B cell (primary cell): Measurements from ENCODE around the gene ARFGAP2. TPM values are rescaled to one million over a fixed set of nuclear protein-coding genes. Genes with fewer than 3 reads are reported as not detected.

Experiments used
- ATAC-seq: fragments of 200-7000 bp; cut with Tn5 transposase; one replicate; pipeline ENCODE4 v1.10.0; 2021; ENCODE audit warnings: low read depth, mild to moderate bottlenecking, moderate number of reproducible peaks, moderate library complexity
- CTCF ChIA-PET: fragments of 350-600 bp; sonication (Branson Sonifier 250); formaldehyde crosslinking; loops from one replicate; lab custom pipeline; 2021; ENCODE audit warnings: antibody characterized with exemption, inconsistent platforms; lab: Charles Lee
- POLR2A ChIA-PET: fragments of 350-600 bp; sonication (Branson Sonifier 250); formaldehyde crosslinking; loops from one replicate; lab custom pipeline; 2021; ENCODE audit warnings: antibody characterized with exemption; lab: Charles Lee
- DNase-seq: peaks from one replicate; pipeline ENCODE4 v3.0.0; 2013
- H2AFZ ChIP-seq: 2 replicates; pipeline ENCODE4 v1.6.1; 2012; ENCODE audit warnings: mild to moderate bottlenecking, low read depth, low read length; ENCODE audit not compliant: insufficient read depth, poor library complexity, severe bottlenecking
- H3K27ac ChIP-seq, 2 donors: 1 replicate in 1 of 2; 2 replicates in 1 of 2; pipeline ENCODE4 v1.5.1; 2012 to 2013; ENCODE audit warnings: low read length in 2 of 2, mild to moderate bottlenecking in 2 of 2, moderate library complexity in 1 of 2
- H3K27me3 ChIP-seq, 4 experiments: fragments of 200-600 bp in 1 of 4; sonication (generic) in 1 of 4; replicated peaks in 1 of 4; 1 replicate in 2 of 4; 2 replicates in 2 of 4; pipeline versions ENCODE4 v1.6.1 to v1.7.0; 2013 to 2016; ENCODE audit warnings: low read length in 3 of 4, mild to moderate bottlenecking in 2 of 4, mixed read lengths in 1 of 4, moderate library complexity in 1 of 4; ENCODE audit not compliant: insufficient read depth in 4 of 4, control insufficient read depth in 3 of 4; ENCODE audit errors: control extremely low read depth in 1 of 4
- H3K36me3 ChIP-seq, 2 experiments: replicated peaks in 1 of 2; 1 replicate in 1 of 2; 2 replicates in 1 of 2; pipeline versions ENCODE4 v1.6.1 to v1.7.1; 2013; ENCODE audit warnings: low read length in 1 of 2; ENCODE audit not compliant: insufficient read depth in 2 of 2, control insufficient read depth in 1 of 2; ENCODE audit errors: control extremely low read depth in 1 of 2, extremely low read depth in 1 of 2
- H3K4me1 ChIP-seq, 2 donors: fragments of 200-600 bp in 1 of 2; sonication (generic) in 1 of 2; 1 replicate in 1 of 2; 2 replicates in 1 of 2; pipeline versions ENCODE4 v1.5.1 to v1.6.1; 2013 to 2017; ENCODE audit warnings: low read length in 2 of 2; ENCODE audit not compliant: control insufficient read depth in 2 of 2, insufficient read depth in 2 of 2
- H3K4me2 ChIP-seq: replicated peaks from 2 replicates; pipeline ENCODE3; 2012; ENCODE audit warnings: mild to moderate bottlenecking, low read depth, low read length; ENCODE audit not compliant: poor library complexity, severe bottlenecking
- H3K4me3 ChIP-seq, 5 experiments: fragments of 200-600 bp in 1 of 5; sonication (generic) in 1 of 5; 1 replicate in 3 of 5; 2 replicates in 2 of 5; pipeline versions ENCODE4 v1.5.1 to v1.7.0; 2011 to 2016; ENCODE audit warnings: low read length in 4 of 5, mild to moderate bottlenecking in 4 of 5, low read depth in 2 of 5, control low read depth in 1 of 5, moderate library complexity in 1 of 5; ENCODE audit not compliant: insufficient read depth in 1 of 5; ENCODE audit errors: control extremely low read depth in 1 of 5, extremely low read depth in 1 of 5
- H3K79me2 ChIP-seq: fragments of 200-600 bp; sonication (generic); one replicate; pipeline ENCODE4 v1.6.0; 2016; ENCODE audit warnings: low read length; ENCODE audit not compliant: control insufficient read depth, insufficient read depth
- H3K9ac ChIP-seq: fragments of 200-600 bp; sonication (generic); 2 replicates; pipeline ENCODE4 v1.6.1; 2017; ENCODE audit warnings: mild to moderate bottlenecking, low read length, moderate library complexity
- H3K9me3 ChIP-seq, 3 donors: one replicate each; pipeline versions ENCODE4 v1.6.1 to v1.7.1; 2013; ENCODE audit warnings: low read length in 2 of 3; ENCODE audit not compliant: control insufficient read depth in 2 of 3, insufficient read depth in 1 of 3; ENCODE audit errors: control extremely low read depth in 1 of 3
- H4K20me1 ChIP-seq: 2 replicates; pipeline ENCODE4 v1.6.0; 2012; ENCODE audit warnings: mild to moderate bottlenecking, low read length; ENCODE audit not compliant: insufficient read depth, control insufficient read depth, poor library complexity, severe bottlenecking
- H3K27ac Mint-ChIP-seq: one replicate; pipeline ENCODE4 v1.8.0; 2021; ENCODE audit warnings: mixed read lengths
- H3K27me3 Mint-ChIP-seq: one replicate; pipeline ENCODE4 v1.8.0; 2021; ENCODE audit warnings: mixed read lengths
- H3K4me1 Mint-ChIP-seq: one replicate; pipeline ENCODE4 v1.8.0; 2021; ENCODE audit warnings: mixed read lengths
- H3K4me3 Mint-ChIP-seq: one replicate; pipeline ENCODE4 v1.8.0; 2021; ENCODE audit warnings: mixed read lengths
- H3K9me3 Mint-ChIP-seq: one replicate; pipeline ENCODE4 v1.8.0; 2022; ENCODE audit warnings: mixed read lengths; ENCODE audit not compliant: insufficient read depth
- CTCF ChIP-seq: fragments of 200-600 bp; IDR thresholded peaks from one replicate; pipeline ENCODE4 v1.8.0; 2022; ENCODE audit warnings: antibody characterized with exemption, mild to moderate bottlenecking
- EZH2 ChIP-seq: IDR thresholded peaks from 2 replicates; pipeline ENCODE4 v1.6.1; 2012; ENCODE audit warnings: borderline replicate concordance, low read depth, mild to moderate bottlenecking, moderate library complexity, low read length; ENCODE audit not compliant: insufficient read depth, poor library complexity, severe bottlenecking
- WGBS: methylation state at CpG from one replicate; pipeline ENCODE4 v1.1.5; 2013; ENCODE audit warnings: missing lambda C conversion rate; ENCODE audit not compliant: insufficient coverage; 5-methylcytosine and 5-hydroxymethylcytosine counted together
- intact Hi-C: fragments of 100-400 bp; cut with micrococcal nuclease; formaldehyde crosslinking; loops from one replicate; pipeline ENCODE4 v1.10.0; 2022
- polyA plus RNA-seq: library from polyadenylated mRNA; depleted of rRNA; stranded (reverse); fragments of >200 nt; gene quantifications from 2 replicates; pipeline ENCODE4 v1.2.3, GENCODE V29; 2012
- total RNA-seq, 2 donors: library from RNA; stranded (reverse); fragments of 120-200 nt in 1 of 2; gene quantifications; 1 replicate in 1 of 2; 2 replicates in 1 of 2; pipeline versions ENCODE4 v1.2.3 to v1.2.4, GENCODE V29; 2013 to 2022

Gene ARFGAP2
- total and polyA plus RNA-seq, 2 donors (not counting 1 experiment from before 2014, with no cell fraction given), result 141 to 200 TPM

GRCh38 chr11:47178316-47178715 is 1.6 kb upstream of the ARFGAP2 start:
- peaks cover 0 to 21% of the 10 kb centered on the region in 2 experiments for H3K36me3 ChIP-seq
- H3K4me3 Mint-ChIP-seq, result no peak overlapping the region
- peaks cover 17 to 28% of the 10 kb centered on the region in 2 donors for H3K4me1 ChIP-seq
- TF ChIP-seq EZH2 (no peak), CTCF (no peak)
- H3K27me3 ChIP-seq, result peaks cover 0 to 3% (median 1%) of the 10 kb centered on the region in 4 experiments
- ChIA-PET CTCF (interaction anchor here (0.6 to 5.0 kb wide), 13 partner anchors 9 to 675 kb away, joined by 3 to 37 read pairs (median 7); partner anchors contain the start of genes ACP2, DDB2 and PACSIN3), POLR2A (interaction anchor here (0.9 to 3.3 kb wide), 2 partner anchors 36 to 92 kb away, joined by 4 to 14 read pairs; partner anchors contain the start of gene DDB2)
- H2AFZ ChIP-seq, result peak overlapping the region; percentile 93
- no peaks in the 10 kb centered on the region for H3K9me3 ChIP-seq
- peak overlapping the region; percentile 92 for H3K27ac ChIP-seq
- H3K27me3 Mint-ChIP-seq, result peaks cover 1% of the 10 kb centered on the region
- H3K27ac Mint-ChIP-seq, result peak overlapping the region; percentile 100
- H3K4me2 ChIP-seq, result no peak overlapping the region
- 98% methylated on average over 8 of the region's 11 CpGs for WGBS
- H4K20me1 ChIP-seq, result peaks cover 26% of the 10 kb centered on the region
- intact Hi-C loops, result loop anchor here (5.0 kb wide), 3 partner anchors 476 to 774 kb away; partner anchors contain the start of genes ARHGAP1, NUP160 and ZNF408
- H3K4me1 Mint-ChIP-seq, result peaks cover 29% of the 10 kb centered on the region
- no peak overlapping the region for H3K4me3 ChIP-seq
- ATAC-seq (no peak), DNase-seq (no peak)
- peaks cover 38% of the 10 kb centered on the region for H3K79me2 ChIP-seq
- no peak overlapping the region for H3K9ac ChIP-seq
- no peaks in the 10 kb centered on the region for H3K9me3 Mint-ChIP-seq

GRCh38 chr11:47177846-47178245 is 1.2 kb upstream of the ARFGAP2 start:
- Histone ChIP-seq H3K4me1 (peaks cover 17 to 28% of the 10 kb centered on the region in 2 donors), H3K9me3 (no peaks in the 10 kb centered on the region), H3K4me2 (peak overlapping the region; percentile 84), H3K27me3 (no peaks in the 10 kb centered on the region), H3K36me3 (peaks cover 0 to 25% of the 10 kb centered on the region in 2 experiments), H4K20me1 (peaks cover 31% of the 10 kb centered on the region), H3K27ac (peak overlapping the region; percentile 92), H2AFZ (peak overlapping the region; percentile 93), H3K9ac (peak overlapping the region; percentile 92), H3K4me3 (peak overlapping the region in 2 of 5 experiments; percentile 83 to 91), H3K79me2 (peaks cover 42% of the 10 kb centered on the region)
- ATAC-seq (no peak), DNase-seq (no peak)
- Mint-ChIP-seq H3K4me1 (peaks cover 31% of the 10 kb centered on the region), H3K9me3 (no peaks in the 10 kb centered on the region), H3K27me3 (no peaks in the 10 kb centered on the region), H3K27ac (peak overlapping the region; percentile 100), H3K4me3 (peak overlapping the region; percentile 100)
- ChIA-PET POLR2A (interaction anchor here (0.9 to 3.3 kb wide), 2 partner anchors 37 to 93 kb away, joined by 4 to 14 read pairs; partner anchors contain the start of gene DDB2), CTCF (interaction anchor here (0.6 to 5.0 kb wide), 13 partner anchors 9 to 675 kb away, joined by 3 to 37 read pairs (median 7); partner anchors contain the start of genes ACP2, DDB2 and PACSIN3)
- WGBS, result 76% methylated on average over 5 of the region's 6 CpGs
- intact Hi-C loops, result loop anchor here (1.0 to 5.0 kb wide), 13 partner anchors 8 to 774 kb away; partner anchors contain the start of genes ARHGAP1, DDB2, FNBP4 and MTCH2
- TF ChIP-seq EZH2, result no peak
- no peak for TF ChIP-seq CTCF
